ENCODE data around the gene EDAR. TPM values are rescaled to one million over a fixed set of nuclear protein-coding genes. Genes with fewer than 3 reads are reported as not detected.

Gene EDAR
- polyA plus RNA-seq, 1 donor (not counting 4 experiments of a cell fraction or from before 2014, with no cell fraction given) = 0.21 TPM

DNA sequence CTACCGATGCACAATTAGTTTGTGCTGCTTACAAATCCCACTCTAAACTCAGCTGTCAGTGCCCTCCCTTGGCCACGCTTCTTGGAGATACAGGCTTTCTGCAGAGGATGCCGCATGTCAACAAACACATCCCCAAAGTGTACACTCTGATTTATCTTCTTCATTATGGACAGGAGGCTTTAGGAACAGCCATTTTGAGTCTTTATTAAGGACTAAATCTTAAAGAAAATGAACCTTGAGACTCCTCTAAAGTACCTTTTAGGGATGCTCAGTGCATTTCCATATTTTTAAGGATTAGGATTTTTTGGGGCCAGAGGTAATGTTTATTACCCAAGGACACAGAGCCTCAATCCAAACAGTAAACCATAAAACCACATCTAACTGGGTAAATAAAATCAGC is 6.0 kb downstream of the EDAR start:
- no peak for TF ChIP-seq EZH2 (IDR thresholded peaks at IDR 0.05; ENCODE audit: low read length)
- TF ChIP-seq, protein P1, sequence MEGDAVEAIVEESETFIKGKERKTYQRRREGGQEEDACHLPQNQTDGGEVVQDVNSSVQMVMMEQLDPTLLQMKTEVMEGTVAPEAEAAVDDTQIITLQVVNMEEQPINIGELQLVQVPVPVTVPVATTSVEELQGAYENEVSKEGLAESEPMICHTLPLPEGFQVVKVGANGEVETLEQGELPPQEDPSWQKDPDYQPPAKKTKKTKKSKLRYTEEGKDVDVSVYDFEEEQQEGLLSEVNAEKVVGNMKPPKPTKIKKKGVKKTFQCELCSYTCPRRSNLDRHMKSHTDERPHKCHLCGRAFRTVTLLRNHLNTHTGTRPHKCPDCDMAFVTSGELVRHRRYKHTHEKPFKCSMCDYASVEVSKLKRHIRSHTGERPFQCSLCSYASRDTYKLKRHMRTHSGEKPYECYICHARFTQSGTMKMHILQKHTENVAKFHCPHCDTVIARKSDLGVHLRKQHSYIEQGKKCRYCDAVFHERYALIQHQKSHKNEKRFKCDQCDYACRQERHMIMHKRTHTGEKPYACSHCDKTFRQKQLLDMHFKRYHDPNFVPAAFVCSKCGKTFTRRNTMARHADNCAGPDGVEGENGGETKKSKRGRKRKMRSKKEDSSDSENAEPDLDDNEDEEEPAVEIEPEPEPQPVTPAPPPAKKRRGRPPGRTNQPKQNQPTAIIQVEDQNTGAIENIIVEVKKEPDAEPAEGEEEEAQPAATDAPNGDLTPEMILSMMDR (optimal IDR thresholded peaks at IDR 0.05 in 1 of 3, IDR thresholded peaks at IDR 0.05 in 1 of 3, conservative IDR thresholded peaks at IDR 0.05 in 1 of 3; ENCODE audit: extremely low read depth in 1 of 3, insufficient read depth in 2 of 3, low read length in 3 of 3) = no peak
- H3K27me3 ChIP-seq (ENCODE audit: control insufficient read depth, extremely low read depth, insufficient read depth, low read length) = peaks cover 18% of the 10 kb centered on the region
- dilution Hi-C loops (cut with MboI; ENCODE audit: extremely low pct_ligation_motif_present, low sequenced_read_pairs) = no loop called here
- H3K4me3 ChIP-seq (ENCODE audit: control insufficient read depth in 2 of 3, extremely low read depth in 1 of 3, insufficient read depth in 2 of 3, low read depth in 1 of 3, low read length in 3 of 3) = no peak overlapping the region
- H2AFZ ChIP-seq (ENCODE audit: control insufficient read depth, low read length) = no peak overlapping the region
- no peaks in the 10 kb centered on the region for H4K20me1 ChIP-seq (ENCODE audit: control insufficient read depth, extremely low read depth, insufficient read depth, low read length)
- no peak overlapping the region for H3K27ac ChIP-seq (ENCODE audit: control insufficient read depth, insufficient read depth, low read length)
- no peaks in the 10 kb centered on the region for H3K9me3 ChIP-seq (ENCODE audit: control insufficient read depth, low read depth, low read length)
- no peaks in the 10 kb centered on the region for H3K9me1 ChIP-seq (ENCODE audit: control insufficient read depth, extremely low read depth, insufficient read depth, low read length)
- no peaks in the 10 kb centered on the region for H3K36me3 ChIP-seq (ENCODE audit: control insufficient read depth in 2 of 2, extremely low read depth in 1 of 2, insufficient read depth in 2 of 2, low read length in 2 of 2)
- peaks cover 2% of the 10 kb centered on the region for H3K4me1 ChIP-seq (ENCODE audit: control insufficient read depth, extremely low read depth, insufficient read depth, low read length)
- H3K9ac ChIP-seq (ENCODE audit: control insufficient read depth, extremely low read depth, insufficient read depth, low read length) = no peak overlapping the region
- DNase-seq (ENCODE audit: low read depth, low spot score) (no peak), FAIRE-seq (no peak)
- no peaks in the 10 kb centered on the region for H3K79me2 ChIP-seq (ENCODE audit: control insufficient read depth, insufficient read depth, low read length)
- no peak overlapping the region for H3K4me2 ChIP-seq (ENCODE audit: control insufficient read depth, extremely low read depth, insufficient read depth, low read depth, low read length)

DNA sequence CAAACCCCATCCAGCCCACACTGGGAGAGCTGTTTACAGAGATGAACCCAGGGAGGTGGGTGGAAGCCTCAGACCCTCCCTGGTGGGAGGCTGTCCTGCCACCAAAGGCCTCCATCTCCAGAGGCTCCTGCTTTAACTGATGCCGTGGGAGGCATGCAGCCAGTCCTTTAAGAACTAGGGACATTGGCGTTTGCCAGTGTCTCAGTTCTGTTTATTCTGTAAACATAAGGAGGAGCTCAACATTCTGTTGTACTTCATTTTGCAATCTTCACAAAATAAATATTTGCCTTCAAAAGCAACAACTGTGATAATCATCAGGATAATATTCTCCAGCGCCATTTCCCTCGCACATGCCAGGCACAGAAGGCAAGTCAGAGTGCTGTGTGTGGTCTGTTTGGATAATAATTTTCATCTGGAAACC is 6.8 kb downstream of the EDAR start:
- no peak for DNase-seq (ENCODE audit: low read depth, low spot score)
- dilution Hi-C loops (cut with MboI; ENCODE audit: extremely low pct_ligation_motif_present, low sequenced_read_pairs) = no loop called here
- H3K27ac ChIP-seq (ENCODE audit: control insufficient read depth, insufficient read depth, low read length) = no peak overlapping the region

More for the DNA sequence above, 6.8 kb downstream of the EDAR start:
- H4K20me1 ChIP-seq (ENCODE audit: control insufficient read depth, extremely low read depth, insufficient read depth, low read length) = no peaks in the 10 kb centered on the region
- no peak for FAIRE-seq
- no peaks in the 10 kb centered on the region for H3K9me3 ChIP-seq (ENCODE audit: control insufficient read depth, low read depth, low read length)
- H3K4me3 ChIP-seq (ENCODE audit: control insufficient read depth in 2 of 3, extremely low read depth in 1 of 3, insufficient read depth in 2 of 3, low read depth in 1 of 3, low read length in 3 of 3) = no peak overlapping the region
- no peaks in the 10 kb centered on the region for H3K4me1 ChIP-seq (ENCODE audit: control insufficient read depth, extremely low read depth, insufficient read depth, low read length)
- H3K9ac ChIP-seq (ENCODE audit: control insufficient read depth, extremely low read depth, insufficient read depth, low read length) = no peak overlapping the region
- no peak overlapping the region for H2AFZ ChIP-seq (ENCODE audit: control insufficient read depth, low read length)
- TF ChIP-seq, protein P1 (optimal IDR thresholded peaks at IDR 0.05 in 1 of 3, IDR thresholded peaks at IDR 0.05 in 1 of 3, conservative IDR thresholded peaks at IDR 0.05 in 1 of 3; ENCODE audit: extremely low read depth in 1 of 3, insufficient read depth in 2 of 3, low read length in 3 of 3) = no peak
- no peak for TF ChIP-seq EZH2 (IDR thresholded peaks at IDR 0.05; ENCODE audit: low read length)
- no peaks in the 10 kb centered on the region for H3K9me1 ChIP-seq (ENCODE audit: control insufficient read depth, extremely low read depth, insufficient read depth, low read length)
- peaks cover 18% of the 10 kb centered on the region for H3K27me3 ChIP-seq (ENCODE audit: control insufficient read depth, extremely low read depth, insufficient read depth, low read length)
- H3K36me3 ChIP-seq (ENCODE audit: control insufficient read depth in 2 of 2, extremely low read depth in 1 of 2, insufficient read depth in 2 of 2, low read length in 2 of 2) = no peaks in the 10 kb centered on the region
- no peak overlapping the region for H3K4me2 ChIP-seq (ENCODE audit: control insufficient read depth, extremely low read depth, insufficient read depth, low read depth, low read length)
- no peaks in the 10 kb centered on the region for H3K79me2 ChIP-seq (ENCODE audit: control insufficient read depth, insufficient read depth, low read length)
